Hematopoietic multipotent progenitor cell treated with erythropoietin and hydrocortisone succinate and interleukin-3 and kit ligand, for 4 days (in vitro differentiated cells): ENCODE results near the gene SMARCAL1.
"Not testable (repeated sequence)": the region's sequence is repeated elsewhere in the genome, so short reads cannot be mapped to it uniquely, and the experiment has no call there.

Source experiments
- DNase-seq: peaks from one replicate; pipeline ENCODE4 v3.0.0-alpha.2; 2015

SMARCAL1 gene

GRCh38 chr2:216503159-216503629 lies 90.9 kb downstream of the SMARCAL1 start:
- no peak for DNase-seq

- DNase-seq, result no peak
Observed at GRCh38 chr2:216503697-216504375, 91.6 kb downstream of the SMARCAL1 start.

DNA sequence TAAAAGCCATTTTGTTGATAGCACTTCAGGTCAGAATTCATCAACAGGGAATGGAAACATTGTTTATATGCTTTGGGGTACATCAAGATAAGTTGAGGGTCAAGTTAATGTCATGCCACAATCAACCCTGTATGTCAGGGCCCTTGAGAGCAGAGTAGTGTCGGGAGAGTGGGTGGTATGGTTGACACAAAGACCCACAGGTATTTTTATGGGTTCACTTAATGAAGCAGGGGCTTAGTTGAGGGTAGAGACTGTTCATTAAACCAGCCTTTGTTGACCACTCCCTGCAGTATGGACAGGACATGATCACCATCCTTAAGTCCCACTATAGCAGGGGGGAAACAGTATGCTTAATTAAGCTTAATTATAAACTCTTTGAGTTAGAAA lies 92.1 kb downstream of the SMARCAL1 start:
- DNase-seq, result peak; percentile 19

DNA sequence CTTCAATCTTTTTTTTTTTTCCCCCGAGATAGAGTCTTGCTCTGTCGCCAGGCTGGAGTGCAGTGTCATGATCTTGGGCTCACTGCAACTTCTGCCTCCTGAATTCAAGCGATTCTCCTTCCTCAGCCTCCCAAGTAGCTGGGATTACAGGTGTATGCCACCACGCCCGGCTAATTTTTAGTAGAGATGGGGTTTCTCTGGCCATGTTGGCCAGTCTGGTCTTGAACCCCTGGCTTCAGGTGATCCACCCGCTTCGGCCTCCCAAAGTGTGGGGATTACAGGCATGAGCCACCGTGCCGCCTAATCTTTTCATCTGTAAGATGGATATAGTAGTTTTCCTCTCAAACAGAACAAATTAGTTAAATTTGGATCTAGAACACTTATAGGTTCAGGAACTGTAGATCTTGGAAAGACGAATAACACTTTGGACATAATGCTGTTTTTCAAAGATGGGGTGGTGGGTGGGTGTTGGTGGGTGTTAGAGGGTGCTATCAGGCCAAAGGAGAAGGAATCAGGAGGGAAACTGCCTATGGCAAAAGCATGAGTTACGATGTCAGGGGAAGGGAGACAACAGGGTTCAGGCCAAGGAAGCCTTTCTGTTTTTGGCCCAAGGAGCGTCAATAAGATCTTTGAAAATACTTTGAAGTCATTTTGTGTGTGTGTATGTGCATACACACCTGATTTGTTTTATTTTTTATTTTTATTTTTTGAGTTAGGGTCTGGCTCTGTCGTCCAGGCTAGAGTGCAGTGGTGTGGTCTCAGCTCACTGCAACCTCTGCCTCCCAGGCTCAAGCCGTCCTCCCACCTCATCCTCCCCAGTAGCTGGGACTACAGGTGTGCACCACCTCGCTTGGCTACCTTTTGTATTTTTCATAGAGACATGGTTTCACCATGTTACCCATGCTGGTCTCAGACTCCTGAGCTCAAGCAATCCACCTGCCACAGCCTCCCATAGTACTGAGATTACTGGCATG lies 93.1 kb downstream of the SMARCAL1 start:
- DNase-seq, result peak; percentile 30

GRCh38 chr2:216507220-216508160 lies 95.2 kb downstream of the SMARCAL1 start:
- DNase-seq, result peak; percentile 47

DNA sequence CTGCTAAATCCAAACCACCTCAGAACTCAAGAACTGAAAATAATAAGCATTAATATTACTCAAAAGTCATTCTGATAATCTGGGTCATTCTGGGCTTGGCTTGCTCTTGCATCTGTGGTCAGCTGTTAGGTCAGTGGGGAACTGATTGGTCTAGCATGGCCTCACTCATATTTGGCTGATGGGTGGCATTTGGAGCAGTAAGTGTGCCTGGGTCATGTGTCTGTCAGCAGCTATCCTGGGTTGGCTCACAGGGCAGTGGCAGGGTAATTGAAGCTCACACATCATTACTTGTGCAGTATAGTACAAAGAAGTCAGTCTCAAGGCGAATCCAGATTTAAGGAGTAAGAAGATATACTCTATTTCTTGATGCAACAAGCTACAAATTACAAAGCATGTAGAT lies 95.9 kb downstream of the SMARCAL1 start:
- peak; percentile 30 for DNase-seq

DNA sequence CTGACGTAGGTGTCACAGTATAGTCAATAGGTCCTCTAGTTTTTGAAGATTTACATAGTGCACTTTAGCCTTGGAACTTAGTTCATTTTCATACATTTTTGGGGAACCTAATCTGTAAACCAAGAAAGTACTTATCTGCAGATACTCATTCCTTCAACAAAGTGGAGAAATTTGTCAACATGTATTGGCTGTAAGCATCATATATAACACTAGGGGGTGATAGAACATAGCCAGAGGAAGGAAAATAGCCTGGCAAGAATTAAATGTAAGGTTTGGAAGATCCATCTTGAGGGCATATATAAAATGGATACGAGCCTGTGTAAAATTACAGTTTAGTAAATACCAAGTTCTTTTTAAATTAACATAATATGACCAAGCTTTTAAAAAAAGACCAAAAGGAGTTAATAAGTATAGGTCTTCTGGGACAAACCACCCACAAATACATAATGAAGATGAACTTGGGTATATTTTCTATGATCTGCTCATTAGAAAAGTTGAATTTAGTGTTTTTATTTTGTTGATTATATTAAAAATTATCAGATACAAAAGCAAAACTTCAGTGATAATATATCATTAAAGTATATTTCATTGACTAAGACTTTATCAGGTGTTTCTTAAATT lies 104.6 kb downstream of the SMARCAL1 start:
- DNase-seq, result peak; percentile 83

GRCh38 chr2:216517447-216518225 lies 105.4 kb downstream of the SMARCAL1 start:
- no peak for DNase-seq

DNA sequence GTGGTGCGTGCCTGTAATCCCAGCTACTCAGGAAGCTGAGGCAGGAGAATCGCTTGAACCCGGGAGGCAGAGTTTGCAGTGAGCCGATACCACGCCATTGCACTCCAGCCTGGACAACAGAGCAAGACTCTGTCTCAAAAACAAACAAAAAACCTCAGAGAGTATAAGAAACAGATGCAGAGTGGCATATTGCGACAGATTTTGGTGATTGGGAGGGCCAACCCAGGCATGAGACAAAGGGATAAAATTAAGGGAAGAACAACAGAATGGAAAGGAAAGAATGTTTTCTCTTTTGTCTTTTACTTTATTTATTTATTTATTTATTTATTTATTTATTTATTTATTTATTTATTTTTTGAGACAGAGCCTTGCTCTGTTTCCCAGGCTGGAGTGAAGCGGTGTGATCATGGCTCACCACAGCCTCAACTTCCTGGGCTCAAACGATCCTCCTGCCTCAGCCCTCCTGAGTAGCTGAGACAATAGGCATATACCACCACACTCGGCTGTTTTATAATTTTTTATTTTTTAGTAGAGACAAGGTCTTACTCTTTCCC lies 106.4 kb downstream of the SMARCAL1 start:
- DNase-seq, result not testable (repeated sequence)

DNA sequence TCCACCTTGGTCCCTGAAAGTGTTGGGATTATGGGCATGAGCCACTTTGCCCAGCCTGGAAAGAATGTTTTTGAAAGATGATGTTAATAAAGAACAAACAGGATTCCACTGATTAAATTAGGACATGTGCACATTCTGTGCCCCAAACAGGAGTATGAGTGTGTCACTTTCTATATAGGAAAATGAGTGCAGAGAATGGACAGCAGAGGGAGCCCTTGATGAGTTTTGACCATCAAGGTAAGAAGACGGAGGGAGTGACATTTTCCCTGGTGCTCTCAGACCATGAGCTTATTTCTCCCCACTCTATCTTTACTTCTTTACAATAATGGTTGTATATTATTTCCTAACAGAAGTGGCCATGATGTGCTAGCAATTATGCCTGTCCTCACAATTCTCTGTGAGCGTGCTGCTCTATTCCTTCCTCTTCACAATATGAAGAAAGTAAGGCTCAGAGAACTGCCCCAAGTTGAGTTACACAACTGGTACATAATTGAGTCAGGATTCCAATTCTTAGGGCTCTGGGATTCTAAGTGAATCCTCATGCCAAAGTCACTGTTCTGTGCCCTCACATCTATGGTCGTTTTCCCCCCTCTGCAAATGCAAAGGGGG lies 107.0 kb downstream of the SMARCAL1 start:
- peak; percentile 89 for DNase-seq

DNA sequence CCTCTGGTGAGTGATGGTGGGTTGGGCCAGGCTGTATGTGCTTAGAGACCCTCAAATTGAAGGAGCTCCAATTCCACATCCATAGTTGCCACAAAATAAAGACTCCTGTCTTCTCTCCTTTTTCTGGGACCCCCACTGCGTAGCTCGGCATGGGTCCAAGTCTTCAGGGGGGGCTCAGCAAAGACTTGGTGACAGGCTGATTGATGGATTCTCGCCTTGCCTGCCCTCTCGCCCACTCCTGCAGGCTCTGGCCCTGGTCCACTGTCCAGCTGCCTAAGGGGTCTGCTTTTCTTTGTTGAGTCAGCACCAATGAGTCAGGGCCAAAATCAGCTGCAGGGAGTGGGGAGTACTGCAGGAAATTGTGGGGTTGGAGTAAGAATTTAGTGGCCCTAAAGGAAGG lies 107.8 kb downstream of the SMARCAL1 start:
- DNase-seq, result no peak

DNA sequence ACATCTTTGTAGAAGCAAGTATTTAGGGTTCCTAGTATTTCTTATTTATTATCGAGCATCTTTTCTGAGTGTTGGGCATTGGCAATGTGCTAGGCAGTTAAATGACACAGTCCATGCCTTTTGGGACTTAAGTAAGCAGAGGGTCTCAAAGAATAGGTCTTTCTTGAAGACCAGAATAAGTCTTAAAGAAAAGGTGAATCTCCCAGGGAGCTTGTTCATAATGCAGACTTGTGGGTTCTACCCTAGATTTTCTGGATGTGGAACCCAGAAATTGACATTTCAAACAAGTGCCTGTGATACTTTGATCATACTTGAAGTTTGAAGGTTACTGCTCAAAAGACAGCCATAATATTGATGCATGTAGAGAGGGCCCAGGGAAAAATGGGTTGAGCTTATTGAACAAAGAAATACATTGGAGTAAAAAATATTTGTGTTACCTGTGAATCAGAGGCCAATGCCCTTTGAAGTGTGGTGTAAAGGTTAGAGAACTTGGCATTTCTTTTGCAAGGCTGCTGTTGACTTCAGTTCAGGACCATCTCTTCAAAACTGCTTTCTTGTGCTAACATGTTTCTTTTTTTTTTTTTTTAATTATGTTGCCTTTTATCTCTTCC lies 110.7 kb downstream of the SMARCAL1 start:
- DNase-seq, result no peak

GRCh38 chr2:216525972-216526371 lies 113.7 kb downstream of the SMARCAL1 start:
- DNase-seq, result no peak

DNA sequence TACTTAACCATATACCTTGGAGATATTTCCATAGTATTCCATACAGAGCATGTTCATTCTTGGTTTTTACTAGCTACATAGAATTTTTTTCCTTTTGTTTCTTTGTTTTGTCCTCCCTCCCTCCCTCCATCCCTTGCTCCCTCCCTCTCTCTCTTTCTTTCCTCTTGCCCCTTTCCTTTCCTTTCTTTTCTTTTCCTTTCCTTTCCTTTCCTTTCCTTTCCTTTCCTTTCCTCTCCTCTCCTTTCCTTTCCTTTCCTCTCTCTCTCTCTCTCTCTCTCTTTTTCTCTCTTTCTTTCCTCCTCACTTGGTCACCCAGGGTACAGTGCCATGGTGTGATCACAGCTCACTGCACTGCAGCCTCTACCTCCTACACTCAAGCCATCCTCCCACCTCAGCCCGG lies 114.7 kb downstream of the SMARCAL1 start:
- no peak for DNase-seq

GRCh38 chr2:216527600-216527999 lies 115.3 kb downstream of the SMARCAL1 start:
- no peak for DNase-seq

DNA sequence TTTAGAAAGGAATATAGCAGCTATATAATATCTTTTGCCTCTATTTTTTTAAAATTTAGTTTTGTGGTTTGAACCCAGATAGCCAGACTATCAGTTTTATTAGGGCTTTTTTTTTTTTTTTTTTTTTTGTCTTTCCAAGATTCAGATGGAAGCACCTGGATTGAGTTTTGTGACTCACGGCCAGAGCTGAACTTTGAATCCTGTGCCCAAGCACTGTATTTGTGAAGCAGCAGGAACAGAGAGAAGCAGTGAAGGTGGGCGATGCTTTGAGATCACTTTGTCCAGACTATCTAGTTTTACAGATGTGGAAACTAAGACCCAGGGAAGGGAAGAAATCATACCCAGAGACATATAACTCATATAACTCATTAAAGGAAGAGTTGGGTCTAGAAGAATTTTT lies 120.3 kb downstream of the SMARCAL1 start:
- no peak for DNase-seq
